Liver (tissue), 9 donors: ENCODE results near the gene TSSC4. TPM values are rescaled to one million over a fixed set of nuclear protein-coding genes. Genes with fewer than 3 reads are reported as not detected.

Experiments
- DNase-seq: peaks from one replicate; pipeline ENCODE4 v3.0.0-alpha.2; 2017; ENCODE audit warnings: low spot score
- H3K27ac ChIP-seq, 2 donors: one replicate each; pipeline ENCODE4 v1.7.0; 2013; ENCODE audit warnings: inconsistent platforms in 2 of 2, low read length in 2 of 2, control low read depth in 1 of 2, low read depth in 1 of 2, mild to moderate bottlenecking in 1 of 2
- H3K27me3 ChIP-seq, 4 donors: one replicate each; pipeline versions ENCODE4 v1.6.1 to v1.7.0; 2013; ENCODE audit warnings: low read length in 3 of 4, inconsistent platforms in 1 of 4, mild to moderate bottlenecking in 1 of 4, moderate library complexity in 1 of 4; ENCODE audit not compliant: control insufficient read depth in 4 of 4, insufficient read depth in 4 of 4
- H3K36me3 ChIP-seq, 4 donors: one replicate each; pipeline versions ENCODE4 v1.6.1 to v1.7.0; 2013; ENCODE audit warnings: low read length in 3 of 4, mild to moderate bottlenecking in 3 of 4, low read depth in 1 of 4, moderate library complexity in 1 of 4; ENCODE audit not compliant: control insufficient read depth in 4 of 4, insufficient read depth in 3 of 4
- H3K4me1 ChIP-seq, 4 donors: one replicate each; pipeline versions ENCODE4 v1.6.1 to v1.7.0; 2013; ENCODE audit warnings: low read length in 3 of 4, mild to moderate bottlenecking in 3 of 4, moderate library complexity in 1 of 4; ENCODE audit not compliant: control insufficient read depth in 4 of 4, insufficient read depth in 4 of 4
- H3K4me3 ChIP-seq, 3 donors: one replicate each; pipeline versions ENCODE4 v1.6.1 to v1.7.0; 2013; ENCODE audit warnings: low read length in 3 of 3, control low read depth in 1 of 3, low read depth in 1 of 3, mild to moderate bottlenecking in 1 of 3
- H3K9ac ChIP-seq, 2 donors: one replicate each; pipeline ENCODE4 v1.7.0; 2013; ENCODE audit warnings: low read length in 2 of 2, mild to moderate bottlenecking in 2 of 2, moderate library complexity in 2 of 2, control low read depth in 1 of 2, low read depth in 1 of 2
- H3K9me3 ChIP-seq, 4 donors: one replicate each; pipeline versions ENCODE4 v1.6.1 to v1.7.0; 2013; ENCODE audit warnings: low read length in 3 of 4; ENCODE audit not compliant: control insufficient read depth in 4 of 4
- CTCF ChIP-seq: fragments of 150-350 bp; IDR thresholded peaks from 2 replicates; pipeline ENCODE4 v1.5.1; 2017; ENCODE audit warnings: improper control_type of control experiment, low read depth, low read length; ENCODE audit not compliant: missing input control
- EGR1 ChIP-seq, 2 donors: IDR thresholded peaks; 2 replicates each; pipeline ENCODE4 v1.6.1; 2016 to 2018; ENCODE audit warnings: antibody characterized with exemption in 2 of 2, low read depth in 2 of 2
- FOXA2 ChIP-seq: IDR thresholded peaks from 2 replicates; pipeline ENCODE4 v1.6.1; 2016; ENCODE audit warnings: antibody characterized with exemption
- GABPA ChIP-seq, 2 donors: IDR thresholded peaks in 1 of 2; conservative IDR thresholded peaks in 1 of 2; 2 replicates each; pipeline ENCODE4 v1.6.1; 2016; ENCODE audit warnings: antibody characterized with exemption in 2 of 2, mild to moderate bottlenecking in 1 of 2, moderate library complexity in 1 of 2
- HNF4A ChIP-seq, 2 donors: conservative IDR thresholded peaks; 2 replicates each; pipeline ENCODE4 v1.6.1; 2016; ENCODE audit warnings: antibody characterized with exemption in 2 of 2, mild to moderate bottlenecking in 2 of 2
- HNF4G ChIP-seq: IDR thresholded peaks from 2 replicates; pipeline ENCODE4 v1.6.1; 2016; ENCODE audit warnings: antibody characterized with exemption
- JUND ChIP-seq, 2 donors: IDR thresholded peaks; 2 replicates each; pipeline ENCODE4 v1.6.1; 2016; ENCODE audit warnings: antibody characterized with exemption in 2 of 2
- MAX ChIP-seq: IDR thresholded peaks from 2 replicates; pipeline ENCODE4 v1.6.1; 2016; ENCODE audit warnings: antibody characterized with exemption
- NR2F2 ChIP-seq: IDR thresholded peaks from 2 replicates; pipeline ENCODE4 v1.6.1; 2016; ENCODE audit warnings: antibody characterized with exemption
- RAD21 ChIP-seq, 2 donors: IDR thresholded peaks; 2 replicates each; pipeline ENCODE4 v1.6.1; 2016; ENCODE audit warnings: antibody characterized with exemption in 2 of 2, mild to moderate bottlenecking in 2 of 2
- RXRA ChIP-seq, 2 donors: IDR thresholded peaks; 2 replicates each; pipeline ENCODE4 v1.6.1; 2017 to 2018; ENCODE audit warnings: antibody characterized with exemption in 2 of 2, mild to moderate bottlenecking in 1 of 2
- SP1 ChIP-seq: IDR thresholded peaks from 2 replicates; pipeline ENCODE4 v1.6.1; 2018; ENCODE audit warnings: antibody characterized with exemption, mild to moderate bottlenecking
- TAF1 ChIP-seq: conservative IDR thresholded peaks from 2 replicates; pipeline ENCODE4 v1.6.1; 2016; ENCODE audit warnings: antibody characterized with exemption, mild to moderate bottlenecking
- WGBS: extraction: QIAGEN DNeasy Blood & Tissue Kit; methylation state at CpG from one replicate; pipeline ENCODE4 v1.1.7; 2013; 5-methylcytosine and 5-hydroxymethylcytosine counted together
- polyA plus RNA-seq, 2 donors: library from polyadenylated mRNA; stranded (reverse) in 1 of 2; unstranded in 1 of 2; fragments of 200-250 nt in 1 of 2; fragments of >200 nt in 1 of 2; fragmentation: Nextera tagmentation in 1 of 2; extraction: Ambion mirVana in 1 of 2; gene quantifications; one replicate each; pipeline versions ENCODE4 v1.2.1 to v1.2.3, GENCODE V29; 2013 to 2015
- total RNA-seq, 2 donors: library from RNA; depleted of rRNA; stranded (reverse); fragments of >200 nt; gene quantifications; one replicate each; pipeline ENCODE4 v1.2.3, GENCODE V29; 2014
- TF ChIP-seq, protein P1 (sequence below): IDR thresholded peaks from 2 replicates; pipeline ENCODE4 v1.6.1; 2016; ENCODE audit warnings: antibody characterized with exemption
- TF ChIP-seq, protein P2 (sequence below): IDR thresholded peaks from 2 replicates; pipeline ENCODE4 v1.6.1; 2016; ENCODE audit warnings: antibody characterized with exemption
- donor health status: healthy.
- donor health status: healthy.
- donor health status: healthy.
- donor health status: healthy.
- donor health status: healthy.

The TSSC4 gene
- total and polyA plus RNA-seq, 4 donors, result 15.8 to 19.1 (median 17.6) TPM

DNA sequence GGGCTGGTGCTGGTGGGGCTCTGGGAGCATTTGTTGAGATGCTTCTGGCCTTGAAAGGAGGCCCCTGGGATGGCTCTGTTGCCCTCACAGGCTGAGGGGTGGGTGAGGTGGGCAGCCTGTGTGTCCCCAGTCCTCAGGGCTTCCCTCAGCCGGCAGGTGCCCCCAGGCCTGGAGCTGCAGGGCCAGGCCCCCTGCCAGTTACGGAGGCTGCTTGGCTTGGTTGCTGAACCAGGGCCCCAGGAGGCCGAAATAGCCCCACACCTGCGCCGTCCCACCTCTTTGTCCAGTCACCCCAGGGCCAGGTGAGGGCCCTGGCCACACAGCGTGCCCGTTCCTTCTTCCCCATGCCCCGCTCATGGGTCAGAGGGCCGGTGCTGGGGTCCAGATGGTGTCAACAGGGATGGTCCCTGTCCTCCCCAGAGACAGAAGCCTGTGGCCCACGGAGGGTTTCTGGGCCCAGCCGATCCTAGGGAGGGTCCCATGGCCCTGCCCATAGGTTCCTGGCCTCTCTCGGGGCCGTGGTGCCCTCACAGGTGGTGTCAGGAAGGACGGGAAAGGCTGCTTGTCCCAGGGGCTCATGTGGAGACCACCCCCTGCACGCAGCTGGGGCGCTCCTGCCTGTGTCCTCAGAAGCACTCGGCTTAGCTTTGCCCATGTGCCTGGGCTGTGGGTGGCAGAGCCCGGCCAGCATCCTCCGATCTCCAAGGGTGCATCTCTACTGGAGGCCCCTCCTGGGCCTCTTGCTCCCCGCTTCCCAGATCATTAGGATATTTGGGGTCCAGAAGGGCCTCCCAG lies 9.2 kb upstream of the TSSC4 start:
- no peak for DNase-seq
- H3K27ac ChIP-seq, result no peak overlapping the region
- WGBS, result 92% methylated on average over 20 of the region's 20 CpGs
- H3K27me3 ChIP-seq, result no peaks in the 10 kb centered on the region
- no peak overlapping the region for H3K9ac ChIP-seq
- peaks cover 3 to 42% (median 21%) of the 10 kb centered on the region in 4 donors for H3K36me3 ChIP-seq
- no peaks in the 10 kb centered on the region for H3K9me3 ChIP-seq
- H3K4me1 ChIP-seq, result peaks cover 23 to 78% (median 51%) of the 10 kb centered on the region in 4 donors
- no peak overlapping the region for H3K4me3 ChIP-seq
- TF ChIP-seq HNF4A (conservative IDR thresholded peaks at IDR 0.05), result no peak
- TF ChIP-seq TAF1, result no peak
- no peak for TF ChIP-seq EGR1 (IDR thresholded peaks at IDR 0.05; ENCODE audit: low read depth in 2 of 2)
- no peak for TF ChIP-seq JUND (IDR thresholded peaks at IDR 0.05)

GRCh38 chr11:2392241-2392959 lies 8.2 kb upstream of the TSSC4 start:
- Histone ChIP-seq H3K9me3 (no peaks in the 10 kb centered on the region), H3K4me3 (no peak overlapping the region), H3K27me3 (no peaks in the 10 kb centered on the region), H3K27ac (no peak overlapping the region), H3K36me3 (peaks cover 9 to 50% (median 24%) of the 10 kb centered on the region in 4 donors), H3K9ac (no peak overlapping the region), H3K4me1 (peaks cover 16 to 77% (median 46%) of the 10 kb centered on the region in 4 donors)
- WGBS, result 87% methylated on average over 26 of the region's 26 CpGs
- TF ChIP-seq RAD21 (IDR thresholded peaks at IDR 0.05), result no peak
- TF ChIP-seq, protein P1, sequence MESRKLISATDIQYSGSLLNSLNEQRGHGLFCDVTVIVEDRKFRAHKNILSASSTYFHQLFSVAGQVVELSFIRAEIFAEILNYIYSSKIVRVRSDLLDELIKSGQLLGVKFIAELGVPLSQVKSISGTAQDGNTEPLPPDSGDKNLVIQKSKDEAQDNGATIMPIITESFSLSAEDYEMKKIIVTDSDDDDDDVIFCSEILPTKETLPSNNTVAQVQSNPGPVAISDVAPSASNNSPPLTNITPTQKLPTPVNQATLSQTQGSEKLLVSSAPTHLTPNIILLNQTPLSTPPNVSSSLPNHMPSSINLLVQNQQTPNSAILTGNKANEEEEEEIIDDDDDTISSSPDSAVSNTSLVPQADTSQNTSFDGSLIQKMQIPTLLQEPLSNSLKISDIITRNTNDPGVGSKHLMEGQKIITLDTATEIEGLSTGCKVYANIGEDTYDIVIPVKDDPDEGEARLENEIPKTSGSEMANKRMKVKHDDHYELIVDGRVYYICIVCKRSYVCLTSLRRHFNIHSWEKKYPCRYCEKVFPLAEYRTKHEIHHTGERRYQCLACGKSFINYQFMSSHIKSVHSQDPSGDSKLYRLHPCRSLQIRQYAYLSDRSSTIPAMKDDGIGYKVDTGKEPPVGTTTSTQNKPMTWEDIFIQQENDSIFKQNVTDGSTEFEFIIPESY, result no peak
- no peak for TF ChIP-seq CTCF
- no peak for TF ChIP-seq NR2F2
- TF ChIP-seq HNF4G, result no peak
- no peak for TF ChIP-seq TAF1
- no peak for TF ChIP-seq SP1
- no peak for TF ChIP-seq RXRA (IDR thresholded peaks at IDR 0.05)
- no peak for TF ChIP-seq GABPA (IDR thresholded peaks at IDR 0.05 in 1 of 2, conservative IDR thresholded peaks at IDR 0.05 in 1 of 2)
- TF ChIP-seq, protein P2, sequence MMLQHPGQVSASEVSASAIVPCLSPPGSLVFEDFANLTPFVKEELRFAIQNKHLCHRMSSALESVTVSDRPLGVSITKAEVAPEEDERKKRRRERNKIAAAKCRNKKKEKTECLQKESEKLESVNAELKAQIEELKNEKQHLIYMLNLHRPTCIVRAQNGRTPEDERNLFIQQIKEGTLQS, result no peak
- no peak for TF ChIP-seq FOXA2
- TF ChIP-seq EGR1 (IDR thresholded peaks at IDR 0.05; ENCODE audit: low read depth in 2 of 2), result no peak
- no peak for TF ChIP-seq JUND (IDR thresholded peaks at IDR 0.05)
- no peak for TF ChIP-seq MAX
- no peak for DNase-seq
